NCI-H748 (cell line): ENCODE measurements around the gene KRTAP10-1.
A peak's percentile ranks its signal among the peaks of the same experiment; 100 is the strongest.

Experiments
- DNase-seq: peaks from one replicate; lab custom pipeline; 2025; ENCODE audit not compliant: unreplicated experiment; lab: John Stamatoyannopoulos, UW

Gene KRTAP10-1

DNA sequence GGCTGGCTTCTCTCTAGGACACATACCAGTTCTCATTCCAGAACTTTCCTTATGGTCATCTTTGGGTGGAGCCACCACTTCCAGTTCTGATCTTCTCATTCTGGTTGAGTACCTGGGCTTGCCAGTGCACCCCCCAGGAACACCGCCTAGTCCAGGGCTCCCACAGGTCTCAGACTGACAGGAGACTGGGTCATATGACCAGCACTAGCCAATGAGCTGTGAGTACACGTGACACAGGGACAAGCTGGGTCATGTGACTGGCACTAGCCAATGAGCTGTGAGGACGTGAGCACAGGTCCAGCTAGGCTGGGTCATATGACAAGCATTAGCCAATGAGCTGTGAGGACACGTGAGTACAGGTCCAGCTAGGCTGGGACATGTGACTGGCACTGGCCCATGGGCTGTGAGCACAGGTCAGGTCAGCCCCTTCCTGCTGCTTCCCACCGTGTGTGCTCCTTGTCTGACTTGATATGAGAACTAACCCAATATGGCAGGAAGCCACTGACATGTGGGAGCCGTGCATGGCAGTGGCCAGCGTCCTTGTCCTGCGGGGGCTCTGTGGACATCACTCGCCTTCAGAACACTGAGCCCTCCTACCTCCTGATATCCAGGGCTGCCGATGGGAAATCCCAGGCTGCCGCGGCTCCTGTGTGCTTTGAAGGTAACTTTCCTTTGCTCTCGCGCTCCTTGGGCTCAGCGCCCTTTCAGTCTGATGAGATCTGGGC, 22.7 kb downstream of the KRTAP10-1 start:
- DNase-seq: peak; percentile 11

DNA sequence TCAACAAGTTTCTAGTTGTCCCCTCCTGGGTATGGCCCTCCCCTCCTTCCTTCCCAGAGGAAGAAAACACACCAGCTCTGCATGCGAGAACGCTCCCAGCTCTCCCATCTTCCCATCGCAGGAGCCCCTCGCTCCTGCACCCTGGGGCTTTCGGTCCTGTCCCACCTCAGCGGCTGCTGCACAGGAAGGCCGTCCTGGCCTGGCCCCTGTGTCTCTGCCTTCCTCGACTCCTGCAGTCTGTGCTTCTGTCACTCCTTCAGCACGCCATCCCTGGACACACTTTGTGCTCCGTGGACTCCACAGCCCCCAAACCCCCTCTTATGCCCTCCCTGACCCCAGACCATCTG, 23.2 kb downstream of the KRTAP10-1 start:
- no peak for DNase-seq

DNA sequence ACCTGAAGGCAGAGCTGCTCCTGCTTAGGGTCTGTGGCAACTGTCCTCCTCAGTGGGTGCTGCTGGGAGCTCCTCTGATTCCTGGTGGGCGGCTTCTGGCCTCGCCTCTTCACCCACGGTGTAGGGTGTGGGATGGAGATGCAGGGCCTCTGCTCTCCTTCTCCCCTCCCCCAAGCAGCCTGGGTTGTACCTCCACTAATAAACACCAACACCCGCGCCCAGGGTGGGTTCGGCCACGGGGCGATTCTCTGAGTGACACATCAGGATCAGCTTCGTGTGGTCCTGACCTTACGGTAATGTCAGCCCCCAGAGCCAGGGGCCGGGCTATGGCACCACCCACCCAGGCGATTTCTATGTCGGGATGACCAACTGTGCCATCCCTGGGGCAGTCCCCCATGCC, 23.7 kb downstream of the KRTAP10-1 start:
- DNase-seq: no peak

DNA sequence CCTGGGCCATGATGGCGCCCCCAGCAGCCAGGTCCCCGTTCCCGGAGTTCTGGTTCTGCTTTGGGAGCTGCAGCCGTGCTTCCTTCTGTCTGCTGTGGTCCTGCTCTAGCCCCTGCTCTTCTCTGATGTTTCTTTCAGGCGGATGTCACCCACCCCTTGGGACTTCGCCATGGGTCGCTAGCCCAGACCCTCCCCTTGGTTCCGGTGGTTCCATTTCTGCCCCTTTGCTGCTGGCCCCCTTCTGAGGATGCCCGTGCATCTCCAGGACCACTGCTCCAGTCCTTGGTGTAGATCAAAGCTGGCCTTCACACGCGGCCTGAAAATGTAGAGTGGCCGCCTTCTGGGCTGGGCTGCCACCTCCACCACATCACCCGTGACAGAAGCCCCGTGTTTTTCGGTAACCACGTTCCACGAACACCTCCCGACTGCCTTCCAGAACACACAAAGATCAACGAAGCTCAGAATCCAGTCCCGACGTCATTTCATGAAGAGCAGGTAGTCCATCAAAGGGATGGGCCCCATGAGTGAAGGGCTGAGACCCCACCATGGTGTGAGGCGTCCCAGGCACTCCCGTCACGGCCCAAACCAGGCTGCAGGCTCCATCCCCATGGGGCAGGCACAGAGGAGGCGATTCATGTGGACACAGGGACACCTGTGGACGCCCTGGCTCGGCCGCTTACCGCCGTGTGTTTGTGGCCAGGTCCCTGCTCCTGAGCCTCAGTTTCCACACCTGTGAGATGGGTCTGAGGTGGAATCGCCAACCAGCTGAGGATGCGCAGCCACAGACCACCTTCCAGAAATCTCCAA, 24.4 kb downstream of the KRTAP10-1 start:
- DNase-seq: no peak

DNA sequence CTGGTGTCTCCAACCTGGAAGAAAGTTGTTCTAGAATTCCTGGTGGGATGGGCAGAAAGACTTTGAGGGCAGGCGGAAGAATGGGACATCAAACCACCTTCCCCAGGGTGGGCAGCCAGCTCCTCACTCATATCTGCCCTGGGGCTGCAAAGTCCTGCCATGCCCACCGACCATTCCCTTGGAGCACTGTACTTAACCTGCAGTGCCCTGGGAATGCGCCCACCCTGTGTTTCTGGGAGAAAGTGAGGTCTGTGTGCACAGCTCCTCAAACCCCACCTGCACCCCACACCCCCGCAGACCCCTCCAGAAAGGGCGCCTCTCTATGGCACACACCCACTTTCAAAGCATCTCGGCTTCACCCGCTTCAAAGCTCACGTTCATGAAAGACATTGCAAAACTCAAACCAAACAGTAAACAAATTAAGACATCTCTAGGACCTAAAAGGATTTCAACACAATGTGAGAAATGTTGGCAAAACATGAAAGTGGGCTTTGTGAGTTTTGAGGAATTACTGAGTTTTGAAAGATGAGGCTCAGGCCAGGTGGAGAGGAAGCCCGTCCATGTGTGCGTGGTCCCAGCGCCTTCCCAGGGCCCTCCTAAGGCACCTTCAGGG, 25.1 kb downstream of the KRTAP10-1 start:
- no peak for DNase-seq

DNA sequence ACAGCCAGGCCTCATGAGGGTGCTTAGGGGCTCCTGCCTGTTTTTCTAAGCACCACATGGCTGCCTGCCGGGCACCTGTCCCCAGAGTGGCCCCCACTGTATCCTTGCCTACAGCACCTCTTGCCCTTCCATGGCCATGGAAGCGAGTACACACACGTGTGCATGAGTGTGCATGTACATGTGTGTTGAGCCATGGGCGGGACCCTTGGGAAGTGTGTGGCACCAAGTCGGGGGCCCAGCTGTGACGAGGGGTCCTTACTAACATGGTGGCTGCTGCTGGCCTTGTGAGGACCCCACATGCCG, 25.8 kb downstream of the KRTAP10-1 start:
- no peak for DNase-seq

DNA sequence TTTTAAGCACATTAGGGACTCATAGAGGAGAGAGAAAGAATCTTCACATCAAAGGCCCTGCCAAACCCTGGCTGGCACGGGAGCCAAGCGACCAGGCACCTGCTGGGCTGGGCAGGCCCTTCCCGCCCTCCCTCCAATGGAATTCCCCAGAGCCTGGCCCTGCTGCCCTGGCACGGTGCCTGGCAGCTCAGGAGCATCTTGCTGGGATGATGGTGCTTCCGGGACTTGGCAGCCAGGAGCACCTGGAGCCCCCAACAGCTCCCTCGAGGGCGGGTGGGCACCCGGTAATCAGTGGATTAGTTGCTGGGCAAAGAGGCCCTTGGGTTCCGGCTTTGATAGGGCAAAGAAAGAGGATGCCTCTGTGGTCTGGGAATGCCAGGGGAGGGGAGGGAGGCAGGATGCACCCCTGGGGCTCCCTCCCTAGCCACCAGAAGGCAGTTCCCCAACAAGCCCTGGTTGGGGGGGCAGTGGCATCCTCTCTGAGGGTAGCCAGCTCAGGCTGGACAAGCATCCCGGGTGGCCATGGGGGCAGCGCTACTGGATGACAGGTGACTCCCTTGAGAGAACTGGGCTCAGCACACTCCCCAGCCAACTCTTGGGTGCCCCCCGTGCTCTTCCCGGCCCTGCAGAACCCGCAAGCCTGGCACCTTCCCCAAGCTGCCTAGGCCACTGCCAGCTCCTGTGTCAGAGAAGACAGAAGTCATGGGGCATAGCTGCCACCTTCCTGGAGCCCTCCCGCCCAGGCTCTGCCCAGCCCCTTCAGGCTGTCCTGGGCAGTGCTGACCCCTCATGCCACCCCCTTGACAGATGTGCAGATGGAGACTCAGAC, 26.4 kb downstream of the KRTAP10-1 start:
- no peak for DNase-seq

DNA sequence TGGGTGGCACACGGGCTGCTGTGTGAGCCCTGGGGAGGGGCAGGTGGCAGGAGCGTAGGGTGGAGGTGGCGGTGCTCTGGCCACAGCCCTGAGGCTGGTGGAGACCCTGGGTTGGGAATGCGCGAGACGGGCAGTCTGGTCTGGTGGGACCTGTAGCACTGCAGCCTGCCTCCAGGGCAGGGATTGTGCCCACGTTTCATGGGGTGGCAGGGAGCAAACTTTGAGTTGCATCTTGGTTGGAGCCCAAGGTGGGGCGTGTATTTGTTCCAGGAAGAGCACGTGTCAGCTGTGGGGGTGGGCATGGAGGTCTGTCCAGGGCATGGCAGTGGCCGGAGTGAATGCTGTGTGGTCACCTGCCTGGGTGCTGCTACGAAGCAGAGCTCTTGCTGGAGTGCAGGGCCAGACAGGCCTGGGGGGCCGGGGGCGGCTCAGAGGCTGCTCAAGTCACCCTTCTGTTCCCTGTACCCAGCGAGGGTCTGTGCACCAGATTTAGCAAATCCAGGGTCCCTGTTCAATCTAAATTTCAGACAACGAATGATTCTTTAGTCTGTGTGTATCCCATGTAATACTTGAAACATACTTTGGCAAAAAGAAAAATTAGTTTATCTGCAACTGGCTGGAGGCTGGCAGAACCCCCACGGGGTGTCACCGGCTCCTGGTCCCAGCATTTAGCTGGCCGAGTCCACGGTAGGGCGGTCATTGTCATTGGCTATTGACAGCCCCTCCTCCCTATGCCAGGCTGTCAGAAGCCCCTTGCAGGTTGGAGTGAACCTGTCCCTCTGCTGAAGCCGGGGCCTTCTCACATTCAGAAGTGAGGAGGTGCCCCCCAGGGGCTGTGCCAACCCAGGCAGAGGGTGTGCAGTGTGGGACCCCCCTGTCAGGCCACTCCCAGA, 27.3 kb downstream of the KRTAP10-1 start:
- no peak for DNase-seq

DNA sequence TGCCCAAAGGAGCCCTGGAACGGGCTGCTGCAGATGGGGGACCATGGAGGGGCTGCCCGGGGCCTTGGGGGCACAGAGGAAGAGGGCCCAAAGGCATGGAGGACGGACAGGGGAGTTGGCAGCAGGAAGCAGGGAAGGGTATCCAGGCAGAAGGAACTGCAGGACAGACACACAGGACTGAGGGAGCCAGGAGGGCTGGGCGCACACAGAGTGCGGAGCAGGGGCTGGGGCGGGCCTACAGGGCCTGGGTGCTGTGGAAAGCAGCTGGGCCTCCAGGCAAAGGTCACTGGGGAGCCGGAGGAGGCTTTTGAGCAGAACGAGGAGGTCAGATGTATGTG, 28.1 kb downstream of the KRTAP10-1 start:
- DNase-seq: no peak

DNA sequence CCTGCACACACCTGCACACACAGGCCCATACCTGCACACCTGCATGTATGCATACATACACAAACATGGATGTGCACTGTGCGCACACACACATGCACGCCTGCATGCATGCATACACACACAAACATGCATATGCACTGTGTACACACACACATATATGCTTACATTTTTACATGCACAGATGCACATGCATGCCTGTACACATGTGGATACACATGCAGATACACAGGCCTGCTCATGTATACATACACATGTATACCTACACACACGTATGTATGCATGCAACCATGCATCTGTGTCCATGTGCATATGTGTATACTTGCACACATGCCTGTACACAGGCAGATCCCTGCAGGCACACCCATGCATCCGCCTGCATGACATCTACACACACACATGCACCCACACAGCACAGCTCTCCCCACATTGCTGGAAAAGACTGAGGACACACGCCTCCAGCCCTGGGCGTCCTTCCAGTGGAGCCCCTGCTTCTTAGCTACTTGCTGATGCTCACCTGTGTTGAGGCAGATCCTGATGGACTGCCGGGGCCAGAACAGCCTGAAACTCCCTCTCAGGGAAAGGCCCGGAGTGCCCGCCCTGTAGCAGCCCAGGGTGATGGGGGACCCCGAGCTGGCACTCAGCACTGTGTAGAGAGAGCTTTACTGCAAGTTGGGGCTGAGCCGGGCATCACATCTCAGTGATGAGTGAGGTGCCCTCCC, 28.6 kb downstream of the KRTAP10-1 start:
- no peak for DNase-seq

DNA sequence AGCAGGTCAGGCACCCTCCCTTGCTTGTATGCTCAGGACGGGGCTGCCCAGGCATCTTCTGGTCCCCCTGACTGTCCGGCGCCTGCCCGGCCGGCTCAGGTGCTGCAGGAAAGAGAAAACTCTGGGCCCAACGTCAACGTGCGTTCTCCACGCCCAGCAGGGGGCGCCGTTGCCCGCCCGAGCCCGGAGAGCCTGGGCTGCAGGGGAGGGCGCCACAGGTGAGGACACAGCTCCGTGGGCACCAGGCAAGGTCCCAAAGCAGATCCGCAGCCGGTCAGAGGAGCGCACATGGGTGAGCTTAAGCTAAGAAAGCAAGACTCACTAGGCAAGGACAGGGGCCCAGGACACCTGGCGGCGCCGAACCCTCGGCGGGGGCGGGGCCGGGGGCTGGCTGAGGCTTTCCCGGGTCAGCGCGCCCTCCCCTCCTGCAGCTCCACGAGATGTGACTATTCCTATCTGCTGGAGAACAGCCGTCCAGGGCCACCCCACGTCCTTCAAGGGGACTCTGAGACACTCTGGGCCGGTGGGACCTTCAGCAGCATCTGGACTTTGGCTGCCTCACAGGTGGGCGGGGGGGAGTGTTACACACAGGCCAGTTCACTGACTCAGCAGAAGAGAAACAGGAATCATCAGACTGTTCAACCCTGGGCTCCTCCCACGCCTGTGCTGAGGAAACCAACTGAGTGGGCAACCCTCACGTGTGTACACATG, 29.3 kb downstream of the KRTAP10-1 start:
- DNase-seq: peak; percentile 81

DNA sequence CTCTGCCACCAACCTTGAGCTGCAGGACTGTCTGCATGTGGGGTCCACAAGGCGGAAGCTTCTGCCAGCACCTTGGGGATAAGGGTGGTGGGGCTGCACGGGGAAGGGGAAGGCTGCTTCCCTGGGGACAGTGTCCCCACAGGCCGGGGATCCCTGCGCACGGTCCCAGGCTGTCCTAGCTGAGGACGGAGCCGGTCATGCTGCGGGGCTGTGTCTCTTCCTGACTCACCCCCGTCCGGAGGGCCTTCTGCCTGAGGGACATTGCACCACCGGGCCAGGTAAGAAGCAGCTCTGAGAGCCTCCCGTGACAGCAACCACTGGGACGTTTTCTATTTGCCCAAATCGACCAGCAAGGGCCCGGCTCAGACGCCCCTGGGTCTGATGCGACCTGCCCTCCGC, 29.9 kb downstream of the KRTAP10-1 start:
- no peak for DNase-seq

DNA sequence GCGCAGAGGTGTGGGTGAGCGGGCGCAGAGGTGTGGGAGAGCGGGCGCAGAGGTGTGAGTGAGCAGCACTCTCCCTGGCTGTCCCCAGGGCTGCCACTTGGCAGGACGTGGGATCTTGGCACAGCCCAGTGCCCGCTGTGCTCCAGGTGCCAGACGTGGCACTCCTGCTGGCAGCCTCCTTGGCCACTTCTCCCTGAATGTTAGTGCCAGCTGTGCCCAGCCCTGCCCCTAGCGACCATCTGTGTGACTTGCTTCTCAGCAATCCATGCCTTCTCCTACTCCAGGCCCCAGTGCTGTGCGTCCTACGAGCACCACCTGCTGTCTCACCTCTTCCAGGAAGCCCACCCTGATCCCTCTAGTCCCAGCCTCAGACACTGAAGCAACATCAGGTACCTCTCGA, 30.5 kb downstream of the KRTAP10-1 start:
- no peak for DNase-seq

DNA sequence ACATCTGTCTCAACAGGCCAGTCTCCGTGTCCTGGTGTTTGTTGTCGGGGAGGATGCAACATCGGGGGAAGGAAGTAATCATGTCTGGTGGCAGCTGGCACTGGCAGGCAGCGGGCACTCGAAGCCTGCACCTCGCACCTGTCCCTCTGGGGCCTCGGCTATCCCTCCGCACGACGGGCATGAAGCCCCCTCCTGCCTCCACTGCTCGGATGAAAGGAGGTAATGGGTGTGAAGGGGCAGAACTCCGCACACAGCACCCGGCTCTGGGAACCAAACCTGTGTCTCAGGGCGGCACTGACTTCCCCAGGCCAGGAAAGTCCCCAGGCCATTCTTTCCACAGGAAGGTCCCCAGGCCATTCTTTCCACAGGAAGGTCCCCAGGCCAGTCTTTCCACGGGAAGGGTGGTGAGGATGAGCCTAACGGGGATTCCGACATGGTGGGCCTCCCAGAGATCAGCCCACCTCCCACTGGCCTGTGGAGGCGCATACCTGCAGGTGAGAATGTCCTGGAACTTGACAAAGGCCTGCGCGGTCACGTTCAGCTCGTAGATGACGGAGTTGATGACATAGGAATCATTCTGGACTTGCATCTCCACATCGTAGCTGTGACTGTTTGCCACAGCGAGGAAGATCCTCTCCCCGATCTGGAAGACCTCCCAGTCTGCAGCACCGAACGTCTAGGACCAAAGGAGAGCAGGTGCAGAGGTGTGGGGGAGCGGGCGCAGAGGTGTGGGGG, 31.1 kb downstream of the KRTAP10-1 start:
- no peak for DNase-seq

DNA sequence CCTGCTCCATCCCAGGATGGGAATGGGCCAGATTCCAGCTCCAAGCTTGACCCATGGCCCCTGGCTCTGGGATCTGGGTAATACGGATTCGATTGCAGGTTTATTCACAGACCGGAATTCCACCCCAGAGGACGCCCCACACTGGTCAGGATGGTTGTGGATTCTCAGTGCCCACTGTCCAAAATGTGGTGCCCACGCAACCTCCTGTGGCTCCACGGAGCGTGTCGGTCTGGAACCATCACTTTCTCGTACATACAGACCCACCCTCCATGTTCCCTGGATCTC, 31.6 kb downstream of the KRTAP10-1 start:
- DNase-seq: no peak

DNA sequence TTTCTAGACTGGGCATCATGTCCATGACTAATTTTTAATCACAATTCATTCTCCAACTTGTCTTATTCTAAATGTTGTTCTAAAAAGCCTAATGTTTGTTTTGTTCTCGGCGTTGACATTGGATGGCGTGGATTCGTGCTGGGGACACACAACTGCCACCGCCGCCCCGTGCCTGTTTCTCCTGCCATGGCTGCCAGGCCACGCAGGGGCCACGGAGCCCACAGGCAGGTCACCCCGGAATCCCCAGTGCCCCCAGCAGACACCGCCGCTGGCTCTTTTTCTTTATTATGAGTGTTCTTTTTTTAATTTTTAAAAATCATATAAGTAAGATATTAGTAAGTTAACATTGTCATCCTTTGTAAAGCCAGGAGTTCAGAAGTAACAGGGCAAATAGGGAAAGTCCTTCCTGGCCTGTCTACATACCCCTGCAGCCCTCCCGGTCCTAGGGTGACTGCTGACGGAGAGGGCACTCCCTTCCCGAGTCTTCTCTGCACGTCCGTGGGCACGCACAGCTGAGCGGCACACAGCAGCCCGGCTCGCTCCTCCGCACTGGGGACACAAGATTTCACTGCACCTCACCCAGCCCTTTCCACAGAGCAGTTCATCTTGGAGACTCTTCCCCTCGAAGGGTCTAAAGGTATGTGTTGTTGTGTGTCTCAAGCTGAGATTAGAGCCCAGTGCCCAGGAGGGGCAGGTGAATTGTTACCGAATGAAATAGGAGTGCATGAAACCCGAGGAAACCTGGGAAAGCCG, 32.1 kb downstream of the KRTAP10-1 start:
- no peak for DNase-seq

DNA sequence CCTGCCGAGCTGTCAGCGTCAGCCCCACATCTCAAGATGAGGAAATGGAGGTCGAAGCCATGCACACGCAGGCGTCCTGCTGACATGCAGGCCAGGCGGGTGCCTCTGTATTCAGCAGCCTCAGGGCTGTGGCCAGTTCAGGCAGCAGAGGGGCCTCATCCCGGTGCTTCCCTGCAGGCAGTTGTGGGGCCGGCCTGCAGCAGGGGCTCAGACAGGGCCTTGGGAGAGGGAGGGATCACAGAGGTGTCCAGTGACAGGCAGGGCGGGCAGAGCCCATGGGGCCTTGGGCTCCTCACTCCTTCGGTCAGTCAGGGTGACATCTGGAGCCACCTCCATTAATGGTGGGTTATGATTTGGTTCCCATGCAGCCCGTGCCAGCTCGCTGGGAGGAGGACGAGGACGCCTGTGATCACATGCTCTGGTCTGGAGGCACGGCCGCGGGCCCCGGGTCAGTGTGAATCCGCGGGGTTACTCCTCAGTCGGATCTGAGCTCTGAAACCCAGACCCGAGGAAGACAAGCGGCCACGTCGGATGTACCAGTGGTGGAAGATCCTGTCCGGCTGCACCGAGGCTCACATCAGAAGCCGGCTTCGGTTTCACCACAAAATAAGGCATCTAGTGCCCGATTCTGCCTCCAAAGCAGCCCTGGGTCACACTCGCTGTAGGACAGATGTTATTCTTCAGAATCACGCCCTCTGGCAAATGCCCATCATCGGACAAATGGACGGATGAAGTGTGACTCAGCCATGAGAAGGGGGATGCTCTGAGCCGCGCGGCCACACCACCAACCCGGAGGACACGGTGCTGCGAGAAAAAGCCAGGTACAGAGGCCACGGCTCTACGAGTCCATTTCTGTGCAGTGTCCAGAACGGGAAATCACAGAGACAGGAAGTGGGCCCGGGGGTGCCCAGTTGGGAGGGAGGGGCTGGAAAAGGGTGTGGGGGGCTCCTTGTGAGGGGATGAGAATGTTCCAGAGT, 33.4 kb downstream of the KRTAP10-1 start:
- DNase-seq: no peak
